ENCODE results near the gene APOL1. TPM values are rescaled to one million over a fixed set of nuclear protein-coding genes. Genes with fewer than 3 reads are reported as not detected.

Gene APOL1
- total RNA-seq, 6 experiments from 2014 or later: 85.1 to 299 (median 119) TPM

DNA sequence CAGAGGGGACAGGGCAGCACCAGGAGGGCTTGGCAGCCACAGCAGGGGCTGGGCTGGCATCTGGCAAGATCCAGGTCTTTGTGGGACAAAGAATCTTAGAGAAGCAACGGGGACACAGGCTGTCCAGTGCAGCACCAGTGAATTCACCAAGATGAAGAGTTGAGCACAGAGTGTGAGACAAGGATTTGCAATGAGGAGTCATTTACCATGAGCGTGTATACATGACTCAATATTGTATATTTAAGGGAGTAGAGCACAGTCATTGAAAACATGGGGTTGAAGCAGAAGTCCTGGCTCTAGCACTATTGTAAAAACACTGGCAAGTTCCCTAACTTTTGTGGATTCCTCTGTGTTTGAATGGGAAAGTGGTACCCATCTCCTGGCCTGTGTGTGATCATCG, 3.5 kb downstream of the APOL1 start:
- Histone ChIP-seq H3K27ac (no peak overlapping the region), H3K27me3 (no peaks in the 10 kb centered on the region), H3K4me3 (no peak overlapping the region), H3K4me1 (peaks cover 3 to 20% (median 12%) of the 10 kb centered on the region in 4 donors), H3K36me3 (peaks cover 0 to 3% (median 3%) of the 10 kb centered on the region in 4 donors), H3K9me3 (no peaks in the 10 kb centered on the region)
- ATAC-seq (no peak), DNase-seq (no peak)
- intact Hi-C loops (cut with DNase I): no loop called here
- WGBS (ENCODE audit: insufficient coverage, low coverage, low lambda C conversion rate, missing lambda C conversion rate): 90% methylated on average over 2 of the region's 3 CpGs
- TF ChIP-seq, protein P1, sequence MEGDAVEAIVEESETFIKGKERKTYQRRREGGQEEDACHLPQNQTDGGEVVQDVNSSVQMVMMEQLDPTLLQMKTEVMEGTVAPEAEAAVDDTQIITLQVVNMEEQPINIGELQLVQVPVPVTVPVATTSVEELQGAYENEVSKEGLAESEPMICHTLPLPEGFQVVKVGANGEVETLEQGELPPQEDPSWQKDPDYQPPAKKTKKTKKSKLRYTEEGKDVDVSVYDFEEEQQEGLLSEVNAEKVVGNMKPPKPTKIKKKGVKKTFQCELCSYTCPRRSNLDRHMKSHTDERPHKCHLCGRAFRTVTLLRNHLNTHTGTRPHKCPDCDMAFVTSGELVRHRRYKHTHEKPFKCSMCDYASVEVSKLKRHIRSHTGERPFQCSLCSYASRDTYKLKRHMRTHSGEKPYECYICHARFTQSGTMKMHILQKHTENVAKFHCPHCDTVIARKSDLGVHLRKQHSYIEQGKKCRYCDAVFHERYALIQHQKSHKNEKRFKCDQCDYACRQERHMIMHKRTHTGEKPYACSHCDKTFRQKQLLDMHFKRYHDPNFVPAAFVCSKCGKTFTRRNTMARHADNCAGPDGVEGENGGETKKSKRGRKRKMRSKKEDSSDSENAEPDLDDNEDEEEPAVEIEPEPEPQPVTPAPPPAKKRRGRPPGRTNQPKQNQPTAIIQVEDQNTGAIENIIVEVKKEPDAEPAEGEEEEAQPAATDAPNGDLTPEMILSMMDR (IDR thresholded peaks at IDR 0.05): no peak

DNA sequence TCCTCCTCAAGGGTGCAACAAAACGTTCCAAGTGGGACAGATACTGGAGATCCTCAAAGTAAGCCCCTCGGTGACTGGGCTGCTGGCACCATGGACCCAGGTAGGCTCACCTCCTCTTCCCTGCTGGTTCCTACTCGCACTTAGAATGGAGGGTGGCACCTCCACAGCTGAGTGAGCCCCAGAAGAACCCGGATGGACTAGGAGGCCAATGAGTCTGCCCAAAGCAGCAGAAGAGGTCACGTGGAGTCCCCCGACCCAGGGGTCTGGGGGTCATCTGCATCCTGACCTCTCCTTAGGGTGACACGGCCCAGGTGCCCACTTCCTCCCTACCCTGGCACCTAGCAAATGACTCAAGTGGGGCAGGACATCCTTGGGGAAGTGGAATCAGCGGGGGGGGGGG, 4.4 kb downstream of the APOL1 start:
- intact Hi-C loops (cut with DNase I): no loop called here
- no peak overlapping the region for H3K4me3 ChIP-seq
- no peak for TF ChIP-seq POLR2A (IDR thresholded peaks at IDR 0.05)
- TF ChIP-seq, protein P1 (IDR thresholded peaks at IDR 0.05): no peak
- ATAC-seq (no peak), DNase-seq (peak in 1 of 3 donors; percentile 45)
- no peaks in the 10 kb centered on the region for H3K9me3 ChIP-seq
- H3K4me1 ChIP-seq: peaks cover 3 to 28% (median 16%) of the 10 kb centered on the region in 4 donors
- 83% methylated on average over 1 of the region's 8 CpGs for WGBS (ENCODE audit: insufficient coverage, low coverage, low lambda C conversion rate, missing lambda C conversion rate)
- peaks cover 0 to 9% (median 6%) of the 10 kb centered on the region in 4 donors for H3K36me3 ChIP-seq
- H3K27ac ChIP-seq: no peak overlapping the region
- no peaks in the 10 kb centered on the region for H3K27me3 ChIP-seq

DNA sequence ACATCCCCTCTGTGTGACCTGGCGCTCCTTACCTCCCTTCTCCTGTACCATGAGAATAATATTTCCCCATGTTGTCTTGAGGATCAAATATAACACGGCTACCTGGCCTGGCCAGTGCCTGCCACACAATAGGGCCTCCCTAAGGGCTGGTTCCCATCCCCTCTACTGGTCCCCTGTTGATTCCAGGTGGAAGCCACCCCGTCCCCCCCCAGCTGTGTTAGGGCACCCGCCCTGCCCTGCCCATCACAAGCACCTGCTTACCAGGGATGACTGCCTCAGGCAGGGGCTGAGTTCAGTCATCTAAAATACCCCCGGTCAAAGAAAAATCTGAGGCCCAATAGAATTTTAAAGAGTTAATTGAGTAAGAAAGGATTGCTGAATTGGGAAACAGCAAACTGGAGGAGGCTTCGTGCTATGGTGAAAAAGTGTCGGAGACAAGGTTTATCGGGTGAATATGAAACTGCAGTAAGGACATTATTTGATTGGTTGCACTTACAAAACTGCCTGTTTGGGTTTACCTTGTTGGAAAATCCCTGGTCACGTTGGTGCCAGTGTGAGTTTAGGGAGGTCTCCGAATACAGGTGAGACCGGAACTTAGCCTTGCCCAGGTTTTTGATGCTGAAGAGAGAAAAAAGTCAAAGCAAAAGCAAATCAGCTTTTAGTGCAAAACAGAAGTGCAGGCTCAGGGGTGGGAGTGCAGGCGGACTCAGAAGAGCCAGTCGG, 5.2 kb downstream of the APOL1 start:
- Histone ChIP-seq H3K36me3 (peaks cover 0 to 9% (median 6%) of the 10 kb centered on the region in 4 donors), H3K4me3 (no peak overlapping the region), H3K27me3 (no peaks in the 10 kb centered on the region), H3K27ac (peak overlapping the region in 1 of 3 donors; percentile 0), H3K9me3 (no peaks in the 10 kb centered on the region), H3K4me1 (peaks cover 3 to 34% (median 17%) of the 10 kb centered on the region in 4 donors)
- no peak for ATAC-seq
- WGBS (ENCODE audit: insufficient coverage, low coverage, low lambda C conversion rate, missing lambda C conversion rate): 79% methylated on average over 10 of the region's 13 CpGs
- intact Hi-C loops (cut with DNase I): no loop called here
- DNase-seq: peak in 1 of 3 donors; percentile 36
- TF ChIP-seq POLR2A (IDR thresholded peaks at IDR 0.05): no peak
- TF ChIP-seq, protein P1 (IDR thresholded peaks at IDR 0.05): no peak

DNA sequence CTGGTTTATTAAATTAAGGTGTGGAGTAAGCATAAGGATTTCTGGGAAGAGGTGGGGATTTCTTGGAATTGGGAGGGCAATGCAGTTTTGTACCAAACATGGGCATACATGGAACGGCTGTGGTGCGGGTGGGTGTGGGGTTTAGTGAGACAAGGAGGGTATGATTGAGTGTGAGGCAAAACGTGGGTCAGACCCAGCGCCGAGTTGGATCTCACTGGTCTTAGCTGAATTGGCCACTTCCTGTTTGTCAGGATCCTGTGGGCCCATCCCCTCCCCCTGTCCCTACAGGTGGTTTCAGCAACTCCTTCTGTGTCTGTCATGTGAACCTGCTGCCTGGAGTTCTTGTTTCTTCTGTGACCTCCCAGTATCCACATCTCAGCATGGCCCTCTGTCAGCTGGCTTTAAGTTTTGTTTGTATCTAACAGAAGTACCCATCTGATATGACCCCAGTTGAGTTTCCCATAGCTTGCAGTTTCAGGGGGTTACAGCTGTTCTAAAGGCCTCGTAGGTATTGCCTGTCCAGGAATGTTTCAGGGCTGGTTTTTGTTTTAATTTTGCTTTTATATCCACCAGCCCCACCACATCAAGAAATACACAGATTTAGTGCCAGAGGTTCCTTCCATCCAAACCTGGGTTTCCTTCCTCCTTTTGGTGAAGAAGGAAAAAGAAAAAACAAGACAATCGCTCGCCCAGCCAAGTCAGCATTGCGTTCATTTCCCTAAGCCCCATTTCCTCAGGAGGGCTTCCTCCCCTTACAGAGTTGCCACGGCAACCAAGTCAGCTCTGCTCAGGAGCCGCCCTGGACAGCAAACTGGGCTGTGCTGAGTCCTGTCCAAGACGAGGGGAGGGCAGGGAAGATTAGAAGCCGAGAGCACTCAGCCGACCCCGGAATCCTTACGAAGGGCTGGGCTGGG, 6.0 kb downstream of the APOL1 start:
- no peaks in the 10 kb centered on the region for H3K9me3 ChIP-seq
- DNase-seq (peak in 1 of 3 donors; percentile 47), ATAC-seq (peak in 3 of 4 donors; percentile 4 to 11 (median 8))
- TF ChIP-seq POLR2A (IDR thresholded peaks at IDR 0.05): no peak
- TF ChIP-seq, protein P1 (IDR thresholded peaks at IDR 0.05): no peak
- intact Hi-C loops (cut with DNase I): no loop called here
- peak overlapping the region in 1 of 3 donors; percentile 0 for H3K27ac ChIP-seq
- 53% methylated on average over 12 of the region's 16 CpGs for WGBS (ENCODE audit: insufficient coverage, low coverage, low lambda C conversion rate, missing lambda C conversion rate)
- peaks cover 0 to 9% (median 6%) of the 10 kb centered on the region in 4 donors for H3K36me3 ChIP-seq
- no peaks in the 10 kb centered on the region for H3K27me3 ChIP-seq
- no peak overlapping the region for H3K4me3 ChIP-seq
- H3K4me1 ChIP-seq: peaks cover 3 to 38% (median 20%) of the 10 kb centered on the region in 4 donors

All from right lobe of liver (tissue), 6 donors.